H9 (cell line): Measurements from ENCODE around the gene SLC25A43. TPM values are rescaled to one million over a fixed set of nuclear protein-coding genes. Genes with fewer than 3 reads are reported as not detected.

Experiments used
- DNase-seq: peaks from one replicate; pipeline ENCODE4 v3.0.0-alpha.2; 2017
- H2AFZ ChIP-seq: one replicate; pipeline ENCODE4 v1.6.1; 2013; ENCODE audit warnings: mild to moderate bottlenecking, low read length, control low read depth, moderate library complexity
- H2AK5ac ChIP-seq: 2 replicates; pipeline ENCODE4 v1.6.1; 2013; ENCODE audit warnings: low read length, control low read depth, mixed read lengths; ENCODE audit not compliant: insufficient read length
- H2BK120ac ChIP-seq: one replicate; pipeline ENCODE4 v1.6.1; 2013; ENCODE audit warnings: low read depth, mild to moderate bottlenecking, low read length, control low read depth, inconsistent platforms; ENCODE audit not compliant: poor library complexity, severe bottlenecking
- H2BK12ac ChIP-seq: 2 replicates; pipeline ENCODE4 v1.6.1; 2013; ENCODE audit warnings: low read length, control low read depth, mixed read lengths, low read depth; ENCODE audit not compliant: insufficient read length
- H2BK15ac ChIP-seq: 2 replicates; pipeline ENCODE4 v1.6.1; 2013; ENCODE audit warnings: low read depth, low read length, control low read depth
- H2BK20ac ChIP-seq: one replicate; pipeline ENCODE4 v1.6.1; 2013; ENCODE audit warnings: low read depth, mild to moderate bottlenecking, low read length, control low read depth, inconsistent platforms; ENCODE audit not compliant: poor library complexity, severe bottlenecking
- H2BK5ac ChIP-seq: 2 replicates; pipeline ENCODE4 v1.6.1; 2013; ENCODE audit warnings: low read length, control low read depth, mixed read lengths; ENCODE audit not compliant: insufficient read length
- H3K14ac ChIP-seq: 2 replicates; pipeline ENCODE4 v1.6.1; 2013; ENCODE audit warnings: low read length, control low read depth; ENCODE audit not compliant: insufficient read depth
- H3K18ac ChIP-seq: 2 replicates; pipeline ENCODE4 v1.6.1; 2013; ENCODE audit warnings: low read depth, mild to moderate bottlenecking, mixed read lengths, low read length, control low read depth; ENCODE audit not compliant: insufficient read length
- H3K23ac ChIP-seq: 2 replicates; pipeline ENCODE4 v1.6.1; 2013; ENCODE audit warnings: low read length, control low read depth, mixed read lengths, low read depth; ENCODE audit not compliant: insufficient read length
- H3K23me2 ChIP-seq: 2 replicates; pipeline ENCODE4 v1.6.1; 2013; ENCODE audit warnings: low read depth, mild to moderate bottlenecking, mixed read lengths, low read length, control low read depth; ENCODE audit not compliant: insufficient read length, poor library complexity, severe bottlenecking
- H3K27ac ChIP-seq: 2 replicates; pipeline ENCODE4 v1.5.1; 2013; ENCODE audit warnings: low read length, control low read depth, mixed read lengths, low read depth; ENCODE audit not compliant: insufficient read length
- H3K27me3 ChIP-seq: 2 replicates; pipeline ENCODE4 v1.6.1; 2013; ENCODE audit warnings: low read length, control low read depth, inconsistent platforms; ENCODE audit not compliant: insufficient read depth
- H3K4ac ChIP-seq: 2 replicates; pipeline ENCODE4 v1.6.1; 2013; ENCODE audit warnings: low read depth, mild to moderate bottlenecking, control low read depth, inconsistent platforms, low read length, moderate library complexity
- H3K4me1 ChIP-seq: 2 replicates; pipeline ENCODE4 v1.6.1; 2013; ENCODE audit warnings: low read length, control low read depth, inconsistent platforms; ENCODE audit not compliant: insufficient read depth
- H3K4me2 ChIP-seq: 2 replicates; pipeline ENCODE4 v1.6.1; 2013; ENCODE audit warnings: low read length, control low read depth, mixed read lengths; ENCODE audit not compliant: insufficient read length, insufficient read depth
- H3K56ac ChIP-seq: 2 replicates; pipeline ENCODE4 v1.6.1; 2013; ENCODE audit warnings: low read depth, mild to moderate bottlenecking, mixed read lengths, low read length, control low read depth; ENCODE audit not compliant: insufficient read length
- H3K79me1 ChIP-seq: 2 replicates; pipeline ENCODE4 v1.6.1; 2013; ENCODE audit warnings: low read depth, mild to moderate bottlenecking, moderate library complexity, low read length, control low read depth, inconsistent platforms; ENCODE audit not compliant: insufficient read depth, poor library complexity, severe bottlenecking
- H3K79me2 ChIP-seq: 2 replicates; pipeline ENCODE4 v1.6.1; 2013; ENCODE audit warnings: low read length, control low read depth, inconsistent platforms; ENCODE audit not compliant: insufficient read depth
- H3K9ac ChIP-seq: 2 replicates; pipeline ENCODE4 v1.6.1; 2013; ENCODE audit warnings: low read length, control low read depth, mixed read lengths; ENCODE audit not compliant: insufficient read length; ENCODE audit errors: extremely low read depth
- H3K9me3 ChIP-seq: one replicate; pipeline ENCODE4 v1.6.1; 2013; ENCODE audit warnings: low read depth, low read length, inconsistent platforms; ENCODE audit not compliant: control insufficient read depth
- H3T11ph ChIP-seq: one replicate; pipeline ENCODE4 v1.6.1; 2013; ENCODE audit warnings: mild to moderate bottlenecking, low read length, control low read depth, inconsistent platforms
- H4K20me1 ChIP-seq: one replicate; pipeline ENCODE4 v1.6.1; 2013; ENCODE audit not compliant: control insufficient read depth, insufficient read length, insufficient read depth
- H4K5ac ChIP-seq: 2 replicates; pipeline ENCODE4 v1.6.1; 2013; ENCODE audit warnings: low read depth, mild to moderate bottlenecking, mixed read lengths, low read length, control low read depth; ENCODE audit not compliant: insufficient read length
- H4K8ac ChIP-seq: replicated peaks from 2 replicates; pipeline ENCODE4 v1.6.1; 2013; ENCODE audit warnings: low read length, control low read depth, mixed read lengths, low read depth; ENCODE audit not compliant: insufficient read length
- H4K91ac ChIP-seq: 2 replicates; pipeline ENCODE4 v1.6.1; 2013; ENCODE audit warnings: low read depth, mild to moderate bottlenecking, moderate library complexity, mixed read lengths, low read length, control low read depth; ENCODE audit not compliant: insufficient read length
- H3K27ac Mint-ChIP-seq, 3 experiments: 2 replicates in 2 of 3; 3 replicates in 1 of 3; pipeline ENCODE4 v1.8.0; 2020 to 2021; ENCODE audit warnings: mixed read lengths in 3 of 3, mild to moderate bottlenecking in 1 of 3, moderate library complexity in 1 of 3
- H3K27me3 Mint-ChIP-seq: 2 replicates; pipeline ENCODE4 v1.8.0; 2021; ENCODE audit warnings: low read depth, mild to moderate bottlenecking, moderate library complexity, mixed read lengths
- H3K36me3 Mint-ChIP-seq, 3 experiments: 2 replicates in 2 of 3; 3 replicates in 1 of 3; pipeline ENCODE4 v1.8.0; 2020 to 2021; ENCODE audit warnings: low read depth in 3 of 3, mixed read lengths in 3 of 3; ENCODE audit not compliant: insufficient read depth in 1 of 3
- H3K4me1 Mint-ChIP-seq, 2 experiments: 2 replicates each; pipeline ENCODE4 v1.8.0; 2020; ENCODE audit warnings: mixed read lengths in 2 of 2
- H3K4me3 Mint-ChIP-seq, 2 experiments: 2 replicates in 1 of 2; 3 replicates in 1 of 2; pipeline ENCODE4 v1.8.0; 2020 to 2021; ENCODE audit warnings: mild to moderate bottlenecking in 2 of 2, mixed read lengths in 2 of 2, moderate library complexity in 1 of 2
- H3K9me3 Mint-ChIP-seq, 2 experiments: 2 replicates in 1 of 2; 3 replicates in 1 of 2; pipeline ENCODE4 v1.8.0; 2020; ENCODE audit warnings: mild to moderate bottlenecking in 2 of 2, mixed read lengths in 2 of 2, moderate library complexity in 1 of 2
- CTCF ChIP-seq: fragments of 200-600 bp; sonication (generic); conservative IDR thresholded peaks from 3 replicates; pipeline ENCODE4 v1.8.0; 2021; ENCODE audit warnings: antibody characterized with exemption, mild to moderate bottlenecking
- WGBS: extraction: QIAGEN DNeasy Blood & Tissue Kit; methylation state at CpG from one replicate; pipeline ENCODE4 v1.1.7; 2013; ENCODE audit warnings: missing lambda C conversion rate, low lambda C conversion rate, mixed read lengths; ENCODE audit not compliant: insufficient read length; ENCODE audit errors: extremely low coverage; 5-methylcytosine and 5-hydroxymethylcytosine counted together
- total RNA-seq: library from RNA; stranded (reverse); gene quantifications from 2 replicates; pipeline ENCODE4 v1.2.1, GENCODE V29; 2021

SLC25A43 gene
- total RNA-seq, 1 experiment from 2014 or later: 3.7 TPM

- no peaks in the 10 kb centered on the region for H3K79me2 ChIP-seq
- H3K23ac ChIP-seq: no peak overlapping the region
- peaks cover 7% of the 10 kb centered on the region for H3K23me2 ChIP-seq
- no peak overlapping the region for H3K4ac ChIP-seq
- no peak overlapping the region for H3K14ac ChIP-seq
- no peak overlapping the region for H2AFZ ChIP-seq
- H3K18ac ChIP-seq: no peak overlapping the region
- H2BK20ac ChIP-seq: no peak overlapping the region
- H3K56ac ChIP-seq: no peak overlapping the region
- H2AK5ac ChIP-seq: no peak overlapping the region
- no peak overlapping the region for H4K91ac ChIP-seq
- no peaks in the 10 kb centered on the region for H3K4me1 ChIP-seq
- Mint-ChIP-seq H3K27me3 (peaks cover 15% of the 10 kb centered on the region), H3K36me3 (peaks cover 3 to 6% (median 5%) of the 10 kb centered on the region in 3 experiments; a peak in 5 of 7 replicates), H3K4me1 (peaks cover 9 to 17% of the 10 kb centered on the region in 2 experiments), H3K27ac (no peak overlapping the region), H3K9me3 (peaks cover 63 to 68% of the 10 kb centered on the region in 2 experiments), H3K4me3 (peak overlapping the region; percentile 69 to 81)
- H3K79me1 ChIP-seq: no peaks in the 10 kb centered on the region
- no peak overlapping the region for H3K27ac ChIP-seq
- no peak for TF ChIP-seq CTCF
- H2BK120ac ChIP-seq: no peak overlapping the region
- H2BK5ac ChIP-seq: no peak overlapping the region
- H2BK12ac ChIP-seq: no peak overlapping the region
- no peaks in the 10 kb centered on the region for H3K27me3 ChIP-seq
- H3K4me2 ChIP-seq: peak overlapping the region; percentile 68
- no peak overlapping the region for H3K9ac ChIP-seq
- H4K8ac ChIP-seq: no peak overlapping the region
- no peak overlapping the region for H3T11ph ChIP-seq
- H4K20me1 ChIP-seq: no peaks in the 10 kb centered on the region
- peaks cover 39% of the 10 kb centered on the region for H3K9me3 ChIP-seq
- H4K5ac ChIP-seq: no peak overlapping the region
- no peak for DNase-seq
- WGBS: no CpG with 5 or more reads among the region's 3 CpGs
- H2BK15ac ChIP-seq: no peak overlapping the region
Measured at GRCh38 chrX:119398587-119398973, 556 bp upstream of the SLC25A43 start.
